ENCODE measurements around the gene SRRD.
A peak's percentile ranks its signal among the peaks of the same experiment; 100 is the strongest.

Gene SRRD

DNA sequence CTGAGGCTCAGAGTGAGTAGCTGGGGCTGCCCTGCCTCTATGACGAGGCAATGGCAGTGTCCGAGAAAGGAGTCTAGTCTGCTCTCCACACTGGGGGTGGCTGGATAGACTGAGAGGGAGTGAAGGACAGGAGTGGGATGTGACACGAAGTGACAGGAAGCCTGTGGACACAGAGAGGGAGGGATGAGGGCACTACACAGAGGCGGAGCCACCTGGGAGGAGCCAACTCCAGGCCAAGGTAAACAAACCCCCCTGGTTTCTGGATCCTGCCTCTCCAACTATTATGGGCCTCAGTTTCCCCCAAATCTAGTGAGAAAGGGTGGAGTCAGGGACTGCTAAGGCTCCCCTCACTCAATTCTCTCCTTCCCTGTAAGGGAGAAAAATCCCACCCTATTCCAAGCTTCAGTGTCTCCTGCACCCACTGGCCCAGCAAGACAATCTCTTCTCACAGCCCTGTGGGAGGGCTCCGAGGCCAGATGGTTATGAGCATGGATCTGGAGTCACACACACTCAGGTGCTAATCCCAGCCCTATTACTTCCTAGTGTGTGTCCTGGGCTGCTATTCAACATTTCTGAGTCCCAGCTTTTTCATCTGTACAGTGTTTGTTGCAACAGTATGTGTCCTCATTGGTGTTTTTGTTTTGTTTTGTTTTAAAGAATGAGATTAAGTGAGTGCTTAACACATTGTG is 29.7 kb upstream of the SRRD start:
- peak; percentile 49 for DNase-seq

DNA sequence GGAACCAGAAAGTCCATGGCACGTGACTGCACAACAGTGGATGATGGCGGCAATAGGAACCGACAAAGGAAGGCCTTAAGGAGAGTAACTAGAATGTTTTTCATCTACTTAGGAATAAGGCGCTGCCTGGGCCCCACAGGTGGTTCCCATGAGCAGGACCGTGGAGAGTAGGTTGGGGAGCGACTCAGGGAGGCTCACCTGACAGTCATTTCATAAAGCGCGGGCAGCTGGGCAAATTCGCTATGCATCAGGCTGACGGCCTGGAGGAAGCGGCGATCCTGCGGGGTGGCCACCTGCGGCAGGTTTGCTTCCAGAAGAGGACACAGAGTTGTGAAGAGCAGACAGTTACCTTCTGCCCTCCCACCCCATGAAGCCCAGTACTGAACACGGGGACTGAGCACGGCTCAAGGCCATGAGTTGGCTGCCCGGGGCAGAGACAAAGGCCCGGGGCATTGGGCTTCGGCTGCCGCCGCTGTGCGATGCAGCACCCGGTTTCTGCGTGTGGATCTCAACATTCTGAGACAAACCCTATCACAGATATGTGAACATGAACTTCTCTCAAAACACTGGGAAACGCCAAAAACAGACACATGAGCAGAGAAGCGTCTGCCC is 25.9 kb upstream of the SRRD start:
- no peak for DNase-seq

DNA sequence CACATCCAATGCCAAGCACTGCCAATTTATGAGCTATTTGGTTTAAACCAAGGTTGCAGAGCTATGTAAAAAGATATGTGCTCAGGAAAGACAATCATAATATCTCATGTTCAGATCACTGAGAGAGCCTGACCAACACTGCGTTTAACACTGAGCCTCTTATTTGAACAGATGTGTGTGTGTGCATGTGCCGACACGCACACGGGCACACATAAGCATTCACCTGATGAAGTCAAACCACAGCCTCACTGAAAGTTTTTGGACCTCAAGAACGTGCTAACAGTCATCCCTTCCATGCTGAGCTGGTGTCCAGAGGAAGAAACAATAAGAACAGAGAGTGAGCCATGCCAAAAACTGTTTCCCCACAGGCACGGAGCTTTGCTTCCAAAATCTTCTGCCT is 23.5 kb upstream of the SRRD start:
- DNase-seq: no peak

DNA sequence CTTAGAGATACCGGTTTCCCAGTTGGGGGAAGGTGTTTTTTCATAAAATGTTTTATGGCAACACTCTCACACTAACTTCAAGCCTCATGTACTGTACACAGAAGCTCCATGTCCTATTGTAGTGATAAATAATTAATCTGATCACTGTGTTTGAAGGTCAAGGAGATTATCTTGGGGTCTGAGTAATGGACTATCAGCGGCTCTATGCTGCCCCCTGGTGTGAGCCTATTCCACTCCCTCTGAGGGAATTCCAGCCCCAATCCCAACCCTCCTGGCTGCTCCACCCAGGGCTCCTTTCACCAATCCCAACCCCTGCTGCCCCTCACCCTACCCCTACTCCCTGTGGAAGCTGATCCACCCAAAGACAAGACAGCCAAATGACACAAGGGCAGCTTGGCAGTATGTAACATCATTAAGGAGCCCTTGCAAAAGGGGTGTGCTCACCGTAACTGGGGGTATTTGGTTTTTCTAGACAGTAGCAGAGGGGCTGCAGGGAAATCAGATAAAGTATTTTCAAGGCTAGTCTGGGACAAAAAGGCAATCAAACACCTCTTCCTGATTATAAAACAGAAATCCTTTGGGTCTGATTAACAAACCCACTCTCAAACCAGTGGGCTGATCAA is 22.4 kb upstream of the SRRD start:
- no peak for DNase-seq

DNA sequence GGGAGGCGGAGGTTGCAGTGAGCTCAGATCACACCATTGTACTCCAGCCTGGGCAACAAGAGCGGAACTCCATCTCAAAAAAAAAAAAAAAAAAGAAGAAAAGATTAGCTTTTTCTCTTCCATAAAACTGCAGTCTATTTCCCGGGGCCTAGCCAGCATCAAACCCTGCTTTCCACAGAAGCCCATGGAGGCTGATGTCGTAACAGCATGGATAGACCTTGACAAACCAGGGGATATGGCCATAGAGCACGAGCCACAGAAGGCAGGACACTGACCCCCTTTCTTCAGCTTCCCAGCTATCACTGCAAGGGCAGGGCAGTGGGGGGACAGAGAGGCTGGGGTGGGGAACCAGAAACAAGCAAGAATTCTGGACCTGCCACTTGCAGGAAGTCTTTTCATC is 21.6 kb upstream of the SRRD start:
- DNase-seq: no peak

DNA sequence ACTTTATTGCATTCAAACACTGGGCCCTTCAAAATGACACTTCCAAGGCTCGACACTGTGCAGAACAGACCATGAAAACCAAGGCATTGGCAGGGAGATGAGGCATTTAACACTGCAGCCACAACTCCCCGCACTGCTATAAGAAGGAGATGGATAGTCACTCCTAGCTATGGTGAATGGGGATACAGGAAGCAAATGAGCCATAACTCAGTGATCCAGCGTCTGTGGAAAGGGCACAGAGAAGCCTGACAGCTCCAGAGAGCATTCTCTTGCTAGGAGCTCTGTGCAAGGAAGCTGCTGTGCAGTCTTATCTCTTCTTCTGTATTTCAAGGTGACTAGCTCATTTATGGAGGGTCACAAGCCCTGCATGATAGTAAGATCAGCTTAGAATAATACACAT is 21.0 kb upstream of the SRRD start:
- DNase-seq: no peak

DNA sequence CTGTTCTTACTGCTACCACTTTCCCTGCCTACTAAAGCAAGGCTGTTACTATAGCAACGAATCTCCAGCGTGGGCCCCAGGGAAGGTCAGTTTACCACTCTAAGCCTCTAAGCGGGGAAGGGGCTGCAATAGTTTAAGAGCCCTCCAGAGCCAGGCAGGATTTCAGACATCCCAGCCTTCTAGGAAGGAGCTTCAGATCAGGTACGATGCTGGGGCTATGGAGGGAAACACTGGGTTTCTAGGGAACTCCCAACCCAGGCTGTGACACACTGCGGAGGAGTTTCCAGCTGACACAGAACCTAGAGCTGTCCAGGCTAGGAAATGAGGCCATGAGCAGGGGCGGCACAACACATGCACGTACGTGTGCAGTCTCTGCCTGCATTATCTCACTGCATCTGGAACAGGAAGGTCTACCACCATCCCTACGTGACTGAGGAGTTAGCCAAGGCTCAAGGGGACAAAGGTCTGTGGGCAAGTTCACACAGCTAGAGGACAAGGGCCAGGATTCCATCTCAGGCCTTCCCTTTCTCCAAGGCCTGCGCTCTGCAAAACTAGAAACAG is 20.5 kb upstream of the SRRD start:
- DNase-seq: no peak

DNA sequence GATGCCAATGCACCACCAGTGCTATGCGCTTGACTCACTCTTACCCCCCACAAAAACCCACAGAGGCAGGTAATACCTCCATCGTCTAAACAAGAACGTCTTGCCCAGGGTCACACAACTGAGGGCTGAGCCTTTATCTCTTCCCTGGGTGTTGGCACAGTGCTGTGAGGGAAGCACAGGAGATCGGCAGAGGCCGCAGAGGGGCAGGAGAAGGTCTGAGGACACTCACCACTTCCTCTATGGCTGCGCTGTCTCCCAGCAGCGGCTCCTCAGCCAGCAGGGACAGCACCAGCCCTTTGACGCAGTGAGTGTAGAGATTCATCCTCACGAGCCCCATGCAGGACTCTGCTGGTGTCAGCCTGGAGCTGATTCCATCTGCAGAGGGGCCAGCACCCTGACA is 20.0 kb upstream of the SRRD start:
- DNase-seq: no peak

DNA sequence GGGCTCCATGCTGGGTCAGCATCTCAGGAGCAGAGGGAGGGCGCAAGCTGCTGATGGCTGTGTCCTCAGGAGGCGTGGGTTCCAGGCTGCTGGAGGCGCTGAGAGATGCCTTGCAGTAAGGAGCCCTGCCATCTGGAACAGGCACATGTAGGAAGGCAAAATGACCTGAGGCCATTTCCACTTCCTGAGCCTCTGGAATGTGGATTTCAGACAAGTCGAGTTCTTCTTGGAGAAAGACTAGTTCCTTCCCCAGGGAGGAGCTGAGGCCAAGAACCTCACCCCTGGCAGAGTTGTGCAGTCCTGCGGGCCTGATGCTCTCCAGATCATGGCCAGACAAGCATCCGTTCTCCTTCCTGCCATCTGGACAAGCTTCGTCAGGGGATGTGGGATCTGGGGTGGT is 19.4 kb upstream of the SRRD start:
- DNase-seq: no peak

DNA sequence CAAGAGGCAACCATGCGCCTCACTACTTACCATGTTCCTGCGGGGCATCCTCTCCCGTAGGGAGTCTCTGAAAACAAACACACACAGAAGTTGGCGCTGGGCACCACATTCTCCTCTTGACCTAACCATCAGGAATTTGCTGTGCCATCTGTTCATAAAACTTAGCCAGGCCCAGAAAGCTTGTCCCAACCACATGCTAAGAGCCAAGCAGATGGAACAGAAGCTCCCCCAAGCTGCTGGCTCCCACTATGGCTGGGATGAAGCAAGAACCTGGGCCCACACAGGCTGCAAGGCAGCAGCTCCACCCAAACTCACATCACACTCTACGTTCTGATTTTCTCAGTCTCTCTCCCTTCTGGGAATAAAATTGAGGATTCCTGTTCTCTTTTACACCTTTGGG is 17.5 kb upstream of the SRRD start:
- peak; percentile 92 for DNase-seq

DNA sequence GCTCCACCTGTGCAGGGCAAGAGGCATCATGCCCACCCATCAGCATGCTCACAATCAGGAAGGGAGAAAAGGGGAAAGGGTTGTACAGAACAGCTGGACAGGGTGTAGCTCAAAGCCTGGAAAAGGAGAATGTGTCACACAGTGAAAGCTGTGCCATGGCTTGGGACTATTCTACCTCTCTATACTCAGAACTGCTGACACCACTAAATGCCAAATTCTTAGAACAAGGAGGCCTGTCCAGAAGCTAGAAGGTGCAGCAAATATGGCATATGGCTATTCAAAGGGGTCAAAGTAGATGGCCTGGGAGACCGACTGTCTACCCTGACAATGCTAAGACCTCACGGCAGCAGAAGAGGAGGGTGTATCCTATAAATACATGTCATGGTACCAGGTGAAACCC is 12.9 kb upstream of the SRRD start:
- DNase-seq: no peak

DNA sequence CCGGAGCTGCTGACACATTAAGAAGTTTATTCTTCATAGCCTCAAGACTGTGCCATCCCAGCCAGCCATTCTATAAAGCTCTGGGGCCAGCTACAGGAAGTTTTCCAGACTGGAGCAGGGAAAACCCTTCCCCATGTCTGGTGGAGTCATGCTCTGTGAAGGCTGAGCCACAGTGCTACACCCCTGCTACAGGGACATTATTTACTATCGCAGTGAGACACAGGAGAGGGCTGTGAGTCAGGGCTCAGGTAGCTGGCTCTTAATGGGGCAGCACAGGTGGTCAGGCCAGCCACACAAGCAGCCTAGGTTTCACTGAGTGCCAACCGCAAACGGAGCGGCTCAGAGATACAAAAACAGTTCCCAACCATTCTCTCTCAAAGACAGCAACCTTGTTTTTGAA is 12.2 kb upstream of the SRRD start:
- no peak for DNase-seq

DNA sequence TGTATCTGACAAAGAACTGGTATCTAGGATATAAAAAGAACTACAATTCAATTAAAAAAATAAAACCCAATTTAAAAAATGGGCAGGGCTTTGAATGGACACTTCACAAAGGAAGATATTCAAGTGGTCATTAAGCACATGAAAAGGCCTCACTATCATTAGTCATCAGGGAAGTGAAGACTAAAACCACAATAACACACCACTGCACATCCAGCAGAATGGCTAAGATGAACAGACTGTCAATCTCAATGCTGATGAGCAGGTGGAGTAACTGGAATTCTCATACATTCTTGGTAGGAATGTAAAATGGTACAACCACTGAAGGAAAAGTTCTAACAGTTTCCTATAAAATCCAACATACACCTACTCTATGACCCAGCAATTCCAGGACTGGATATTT is 9.0 kb upstream of the SRRD start:
- DNase-seq: no peak

DNA sequence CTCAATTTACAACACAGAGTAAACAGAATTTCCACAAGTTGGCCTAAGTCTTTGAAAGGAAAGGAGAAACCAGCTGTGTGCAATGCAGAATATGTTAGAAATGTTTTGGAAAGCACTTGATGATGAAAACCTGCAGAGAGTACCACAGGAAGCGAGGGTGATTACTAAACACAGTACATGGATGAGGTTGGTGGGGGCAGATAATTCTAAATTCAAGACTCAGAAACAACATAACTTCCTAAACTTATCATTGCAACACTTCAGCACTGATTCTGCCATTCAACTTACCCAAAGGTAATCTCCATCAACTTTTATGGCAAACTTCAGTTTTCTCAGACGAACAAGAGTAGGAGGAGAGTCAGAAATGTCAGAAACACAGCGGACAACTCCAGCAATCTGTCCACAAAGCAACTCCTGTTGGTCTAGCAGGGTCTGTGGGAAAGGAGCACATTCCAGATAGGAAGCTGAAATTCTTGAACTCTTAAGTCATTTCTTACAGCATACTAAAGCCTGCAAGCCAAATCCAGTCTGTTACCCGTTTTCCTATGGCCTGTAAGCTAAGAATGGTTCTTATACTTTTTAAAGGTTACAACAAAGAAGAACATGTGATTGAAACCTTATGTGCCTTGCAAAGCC is 6.9 kb upstream of the SRRD start:
- DNase-seq: no peak

DNA sequence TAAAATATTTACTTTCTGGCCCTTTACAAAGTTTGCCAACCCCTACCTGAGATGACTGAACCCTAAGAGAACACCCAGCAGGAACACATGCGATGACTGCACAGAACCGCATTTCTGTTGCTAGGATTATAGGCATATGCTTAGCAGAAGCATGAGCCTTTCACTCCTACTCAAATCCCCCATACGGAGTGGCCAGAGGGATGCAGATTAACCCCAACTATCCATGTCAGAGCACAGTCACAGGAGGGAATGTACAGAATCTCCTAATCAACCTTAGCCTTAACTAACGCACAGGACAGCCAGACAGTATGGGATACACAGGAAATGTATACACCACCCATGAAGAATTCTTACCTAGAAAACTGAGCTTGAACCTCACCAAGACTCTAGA is 6.3 kb upstream of the SRRD start:
- DNase-seq: no peak

DNA sequence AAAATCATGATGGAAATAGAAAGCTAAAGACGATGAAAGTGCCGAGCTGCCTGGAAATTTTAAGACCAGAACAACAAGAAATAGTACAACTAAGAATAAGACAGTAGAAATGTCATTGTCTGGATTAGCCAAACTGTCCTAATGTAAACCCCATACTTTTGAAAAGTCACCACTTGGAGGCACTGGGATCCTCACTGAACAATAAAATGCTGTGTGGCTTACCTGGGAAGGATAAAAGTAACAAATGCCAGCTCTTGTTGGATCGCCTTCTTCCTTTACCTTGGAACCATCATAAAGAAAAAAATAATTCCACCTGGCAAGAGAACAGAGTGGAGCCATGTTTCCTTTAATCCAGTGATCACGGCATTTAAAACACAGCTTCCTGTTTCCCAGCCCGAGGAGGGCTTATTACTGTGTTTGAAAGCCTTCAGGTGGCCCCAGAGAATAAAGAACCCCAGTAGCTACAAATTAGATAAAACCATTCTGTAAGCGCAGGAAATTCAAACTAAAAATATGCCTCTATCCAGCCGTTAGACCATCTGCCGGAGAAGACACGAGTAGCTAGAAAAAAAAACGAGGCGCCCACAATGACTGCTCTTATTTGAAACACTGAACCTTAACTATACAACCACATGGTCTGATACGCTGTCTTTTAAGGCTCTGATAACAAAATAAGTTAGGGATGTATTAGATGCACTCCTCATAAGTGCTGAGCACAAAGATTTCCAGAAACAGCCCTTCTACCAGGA is 4.5 kb upstream of the SRRD start:
- DNase-seq: no peak

DNA sequence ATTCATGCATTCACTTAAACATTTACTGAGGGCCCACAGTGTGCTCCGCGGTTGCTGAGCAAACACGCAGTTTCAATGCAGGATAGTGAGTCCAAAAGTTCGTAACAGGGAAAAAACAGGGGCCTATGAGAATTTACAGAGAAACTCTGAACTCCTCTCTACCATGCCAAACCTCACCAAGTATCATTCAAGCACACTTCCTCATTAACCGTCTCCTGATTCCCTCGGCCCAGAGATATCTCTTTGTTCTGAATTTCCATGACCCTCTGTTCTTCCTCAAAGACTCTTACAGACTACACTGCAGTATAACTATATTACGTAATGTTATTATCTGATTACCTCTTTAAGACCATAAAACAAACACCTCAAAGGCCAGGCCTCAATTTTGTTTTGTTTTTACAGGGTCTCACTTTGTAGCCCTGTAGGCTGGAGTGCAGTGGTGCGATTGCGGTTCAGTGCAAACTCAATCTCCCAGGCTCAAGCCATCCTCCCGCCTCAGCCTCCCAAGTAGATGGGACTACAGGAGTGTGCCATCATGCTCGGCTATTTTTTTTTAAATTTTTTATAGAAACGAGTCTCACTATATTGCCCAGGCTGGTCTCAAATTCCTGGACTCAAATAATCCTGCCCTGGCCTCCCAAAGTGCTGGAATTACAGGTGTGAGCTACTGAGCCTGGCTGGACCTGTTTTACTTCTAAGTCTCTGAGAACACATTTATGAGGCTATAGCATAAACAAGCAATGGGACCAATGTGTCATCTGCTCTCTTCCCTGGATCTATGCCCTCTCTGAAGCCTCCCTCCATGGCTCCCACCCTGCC is 3.7 kb upstream of the SRRD start:
- DNase-seq: no peak

DNA sequence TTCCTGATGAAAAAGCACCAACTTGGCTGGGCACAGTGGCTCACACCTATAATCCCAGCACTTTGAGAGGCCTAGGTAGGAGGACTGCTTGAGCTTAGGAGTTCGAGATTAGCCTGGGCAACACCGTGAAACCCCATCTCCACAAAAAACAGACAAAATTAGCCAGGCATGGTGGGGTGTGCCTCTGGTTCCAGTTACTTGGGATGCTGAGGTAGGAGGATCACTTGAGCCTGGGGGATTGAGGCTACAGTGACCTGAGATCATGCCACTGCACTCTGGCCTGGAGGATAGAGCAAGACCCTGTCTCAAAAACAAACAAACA is 3.1 kb upstream of the SRRD start:
- DNase-seq: no peak

DNA sequence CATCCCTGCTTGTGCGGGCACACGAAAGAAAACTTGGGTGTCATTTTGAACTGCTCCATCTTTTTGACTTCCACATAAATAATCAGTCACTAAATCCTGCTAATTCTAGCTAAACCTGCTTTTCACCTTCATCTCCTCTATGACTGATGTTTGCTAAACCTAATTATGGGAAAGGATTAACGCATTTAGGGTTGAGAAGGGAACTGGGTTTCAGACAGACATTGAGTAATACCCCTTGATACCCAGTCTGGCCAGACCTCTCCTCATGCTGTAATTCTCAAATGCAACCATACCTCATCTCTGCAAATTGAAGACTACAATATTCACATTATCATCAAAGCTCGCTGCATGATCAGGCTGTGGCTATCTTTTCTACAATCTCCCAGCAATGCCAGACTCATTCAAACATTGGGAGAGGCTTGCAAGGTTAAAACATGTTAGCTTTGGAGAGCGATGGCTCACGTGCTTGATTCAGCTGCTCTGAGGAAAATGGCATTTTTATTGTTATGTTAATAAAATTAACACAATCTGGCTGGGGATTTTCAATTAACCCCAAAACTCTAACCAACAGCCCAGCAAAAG is 2.5 kb upstream of the SRRD start:
- no peak for DNase-seq

DNA sequence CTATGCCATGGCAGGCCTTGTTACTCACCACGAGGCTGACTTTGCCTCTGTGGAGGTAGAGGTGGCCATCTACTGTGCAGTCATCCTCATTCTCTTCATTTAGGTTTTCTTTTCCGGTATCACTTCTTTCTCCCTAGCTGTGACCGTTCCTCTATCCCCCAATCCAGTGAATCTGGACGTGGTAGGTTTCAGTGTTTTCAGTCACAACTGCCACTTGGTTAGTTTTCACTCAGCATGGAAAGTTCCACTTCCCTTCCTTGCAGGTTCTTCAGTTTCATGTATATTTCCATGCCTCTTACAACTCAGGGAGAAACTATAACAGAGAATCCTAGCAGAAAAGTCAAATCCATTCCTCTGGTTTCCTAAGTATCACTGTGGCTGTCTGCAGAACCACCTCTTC is 2.0 kb upstream of the SRRD start:
- DNase-seq: no peak

DNA sequence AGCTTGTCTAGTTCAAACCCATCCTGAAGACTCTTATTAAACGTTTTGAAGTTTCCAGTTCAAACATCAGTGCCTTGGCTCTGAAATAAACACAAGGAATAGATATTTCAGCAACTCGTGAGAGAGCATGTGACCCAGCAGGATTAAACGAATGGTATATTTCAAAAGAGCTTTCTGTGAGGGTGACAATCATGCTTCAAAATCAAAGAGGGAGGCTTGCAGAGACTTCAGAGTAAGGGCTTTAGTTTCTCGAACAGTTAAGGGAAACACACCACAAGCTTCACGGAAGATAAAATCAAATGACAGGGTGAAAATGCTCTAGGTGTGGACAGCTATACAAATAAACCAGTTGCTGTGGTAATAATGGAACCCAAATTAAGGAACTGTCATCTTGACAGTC is 1.5 kb upstream of the SRRD start:
- no peak for DNase-seq

DNA sequence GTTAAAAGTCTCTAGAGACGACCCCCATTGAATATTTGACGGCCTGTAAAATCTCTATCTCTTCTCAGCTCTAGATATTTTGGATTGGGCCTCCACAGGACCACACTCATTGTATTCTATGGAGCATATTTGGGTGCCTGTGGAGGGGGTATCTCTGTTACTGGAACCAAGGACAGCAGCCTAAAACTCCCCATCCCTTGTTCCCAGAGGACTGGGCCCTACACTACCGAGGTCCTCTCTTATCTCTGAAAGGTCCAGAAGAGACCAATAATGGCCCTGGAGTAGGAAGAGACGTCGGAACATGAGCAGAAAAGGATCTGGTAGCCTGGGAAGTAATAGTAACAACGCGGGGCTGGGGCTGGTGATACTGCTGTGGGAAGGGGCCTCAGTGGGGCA is 636 bp upstream of the SRRD start:
- DNase-seq: no peak
